HCT116 (cell line): ENCODE data around the gene POGLUT2. TPM values are rescaled to one million over a fixed set of nuclear protein-coding genes. Genes with fewer than 3 reads are reported as not detected.

Experiments used
- ATAC-seq: fragments of 200-7000 bp; cut with Tn5 transposase; 2 replicates; pipeline ENCODE4 v1.9.1; 2020; ENCODE audit warnings: mild to moderate bottlenecking, moderate library complexity
- BruUV-seq: library from RNA; stranded (reverse); fragments of 400-500 nt; replicated peaks from 2 replicates; lab custom pipeline; 2021; lab: Mats Ljungman, UMichigan
- CTCF ChIA-PET: fragments of 300-600 bp; sonication (Branson Sonifier 250); formaldehyde crosslinking; loops from one replicate; lab custom pipeline; 2021; ENCODE audit warnings: antibody characterized with exemption; lab: Charles Lee
- POLR2A ChIA-PET: fragments of 300-600, 350-600 bp; sonication (Branson Sonifier 250); formaldehyde crosslinking; loops from one replicate; lab custom pipeline; 2021; ENCODE audit warnings: antibody characterized with exemption; lab: Charles Lee
- RAD21 ChIA-PET, 2 experiments: fragments of 300-600 bp; sonication (Branson Sonifier 250); formaldehyde crosslinking; loops; one replicate each; lab custom pipeline; 2023; ENCODE audit warnings: low total read pairs in 2 of 2; ENCODE audit not compliant: uncharacterized antibody in 2 of 2, unreplicated experiment in 2 of 2, low non-redundant PET in 1 of 2; lab: Charles Lee
- DNase-seq: peaks from one replicate; pipeline ENCODE4 v3.0.0-alpha.2; 2010; ENCODE audit warnings: low read depth, low spot score
- H2AFZ ChIP-seq: fragments of 200-600 bp; shearing (Covaris generic), sonication (generic); 2 replicates; pipeline ENCODE4 v1.6.1; 2017; ENCODE audit warnings: low read depth, mixed run types, mixed read lengths, antibody characterized with exemption, low read length; ENCODE audit not compliant: poor library complexity, severe bottlenecking
- H3K27ac ChIP-seq: 2 replicates; pipeline ENCODE4 v1.5.1; 2012; ENCODE audit warnings: low read depth, low read length
- H3K27me3 ChIP-seq: fragments of 200-600 bp; sonication (generic); 2 replicates; pipeline ENCODE4 v1.6.1; 2016; ENCODE audit warnings: mixed run types, low read length, mixed read lengths; ENCODE audit not compliant: insufficient read depth
- H3K36me3 ChIP-seq, 2 experiments: fragments of 200-500 bp in 1 of 2; fragments of 200-600 bp in 1 of 2; sonication (Bioruptor generic) in 1 of 2; sonication (generic) in 1 of 2; 2 replicates each; pipeline versions ENCODE4 v1.5.1 to v1.6.1; 2014 to 2016; ENCODE audit warnings: low read length in 2 of 2, inconsistent platforms in 1 of 2, mixed read lengths in 1 of 2, mixed run types in 1 of 2; ENCODE audit not compliant: insufficient read depth in 2 of 2, control insufficient read depth in 1 of 2
- H3K4me1 ChIP-seq, 2 experiments: fragments of 200-600 bp in 1 of 2; sonication (generic) in 1 of 2; 2 replicates each; pipeline versions ENCODE4 v1.5.1 to v1.6.1; 2012 to 2017; ENCODE audit warnings: low read length in 2 of 2, inconsistent platforms in 1 of 2, mild to moderate bottlenecking in 1 of 2, mixed read lengths in 1 of 2, mixed run types in 1 of 2, moderate library complexity in 1 of 2; ENCODE audit not compliant: insufficient read depth in 2 of 2, control insufficient read depth in 1 of 2
- H3K4me2 ChIP-seq: fragments of 200-600 bp; sonication (generic); 2 replicates; pipeline ENCODE4 v1.6.1; 2017; ENCODE audit warnings: mixed run types, low read length, mixed read lengths
- H3K4me3 ChIP-seq, 2 experiments: fragments of 200-600 bp in 1 of 2; sonication (generic) in 1 of 2; replicated peaks in 1 of 2; 2 replicates each; pipeline ENCODE4 v1.5.1; 2011 to 2016; ENCODE audit warnings: low read length in 2 of 2, control low read depth in 1 of 2, low read depth in 1 of 2, mild to moderate bottlenecking in 1 of 2, mixed read lengths in 1 of 2, mixed run types in 1 of 2
- H3K79me2 ChIP-seq: fragments of 200-600 bp; sonication (generic); 2 replicates; pipeline ENCODE4 v1.6.1; 2017; ENCODE audit warnings: mild to moderate bottlenecking, mixed run types, low read length, moderate library complexity, mixed read lengths; ENCODE audit not compliant: insufficient read depth
- H3K9ac ChIP-seq: fragments of 200-600 bp; sonication (generic); 2 replicates; pipeline ENCODE4 v1.6.1; 2016; ENCODE audit warnings: low read length, mixed read lengths
- H3K9me2 ChIP-seq: fragments of 200-600 bp; sonication (generic), shearing (Covaris generic); 2 replicates; pipeline ENCODE4 v1.6.1; 2017; ENCODE audit warnings: mixed run types, mild to moderate bottlenecking, moderate library complexity; ENCODE audit not compliant: insufficient read depth
- H3K9me3 ChIP-seq, 2 experiments: fragments of 200-500 bp in 1 of 2; fragments of 200-600 bp in 1 of 2; sonication (Bioruptor generic) in 1 of 2; sonication (generic) in 1 of 2; 2 replicates each; pipeline ENCODE4 v1.6.1; 2014 to 2017; ENCODE audit warnings: low read length in 2 of 2, mixed read lengths in 2 of 2, inconsistent platforms in 1 of 2, low read depth in 1 of 2, mild to moderate bottlenecking in 1 of 2, mixed run types in 1 of 2, moderate library complexity in 1 of 2; ENCODE audit not compliant: control insufficient read depth in 1 of 2, insufficient read depth in 1 of 2
- H4K20me1 ChIP-seq: fragments of 200-600 bp; sonication (generic), shearing (Covaris generic); 2 replicates; pipeline ENCODE4 v1.6.1; 2017; ENCODE audit warnings: mixed run types, mild to moderate bottlenecking, moderate library complexity; ENCODE audit not compliant: insufficient read depth
- ATF3 ChIP-seq: IDR thresholded peaks from 2 replicates; pipeline ENCODE4 v1.6.1; 2012
- FOSL1 ChIP-seq: IDR thresholded peaks from 2 replicates; pipeline ENCODE4 v1.6.1; 2012; ENCODE audit warnings: low read depth
- MAX ChIP-seq: IDR thresholded peaks from 2 replicates; pipeline ENCODE4 v1.6.1; 2012
- REST ChIP-seq: IDR thresholded peaks from 2 replicates; pipeline ENCODE4 v1.6.1; 2012; ENCODE audit warnings: low read depth
- SIN3A ChIP-seq: IDR thresholded peaks from 2 replicates; pipeline ENCODE4 v1.6.1; 2012; ENCODE audit warnings: low read depth
- intact Hi-C: fragments of 100-400 bp; cut with micrococcal nuclease; formaldehyde crosslinking; loops from 2 replicates; pipeline ENCODE4 v1.10.0; 2022
- total RNA-seq: library from RNA; stranded (reverse); gene quantifications from one replicate; pipeline ENCODE4 v1.2.1, GENCODE V29; 2021; ENCODE audit not compliant: unreplicated experiment

The POGLUT2 gene
- total RNA-seq, 1 experiment from 2014 or later: 4.8 TPM

DNA sequence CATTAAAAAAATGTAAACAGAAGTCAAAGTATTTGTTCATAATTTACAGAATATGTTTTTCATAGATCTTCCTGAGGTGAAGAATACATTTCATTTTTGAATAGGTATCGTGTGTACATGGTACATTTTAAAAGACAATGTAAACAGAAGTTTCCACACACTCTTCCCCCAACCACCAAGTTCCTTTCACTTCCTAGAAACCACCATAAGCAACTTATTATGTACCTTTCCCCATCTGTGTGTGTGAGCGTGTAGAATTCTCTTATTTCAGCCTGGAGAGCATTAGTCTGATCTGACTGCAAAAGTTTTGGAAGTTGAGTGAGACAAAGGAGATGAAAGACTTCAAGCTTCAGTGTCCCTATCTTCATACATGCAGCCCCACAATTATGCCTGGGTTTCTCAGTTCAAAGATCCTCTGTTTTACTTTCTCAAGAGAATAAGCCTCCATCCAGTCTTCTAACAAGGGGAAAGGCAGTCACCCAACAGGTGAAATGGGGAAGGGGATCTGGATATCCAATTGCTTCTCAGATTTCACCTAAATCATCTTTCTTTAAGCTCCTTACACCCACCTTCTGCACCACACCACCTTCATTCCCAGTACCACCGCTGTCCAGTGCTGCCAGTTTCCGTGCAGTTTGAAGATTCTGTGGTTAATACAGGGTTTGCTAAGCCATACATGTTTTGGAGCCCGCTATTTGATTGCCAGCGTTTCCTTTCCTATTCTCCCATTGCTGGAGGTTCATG, 27.3 kb downstream of the POGLUT2 start:
- Histone ChIP-seq H3K9me3 (no peaks in the 10 kb centered on the region), H2AFZ (no peak overlapping the region), H3K4me3 (no peak overlapping the region), H3K27me3 (no peaks in the 10 kb centered on the region), H3K4me1 (peaks cover 0 to 25% of the 10 kb centered on the region in 2 experiments; a peak in 2 of 4 replicates), H3K79me2 (peaks cover 24% of the 10 kb centered on the region), H3K9me2 (no peaks in the 10 kb centered on the region), H4K20me1 (no peaks in the 10 kb centered on the region), H3K9ac (no peak overlapping the region), H3K36me3 (peaks cover 3 to 4% of the 10 kb centered on the region in 2 experiments; a peak in 1 of 4 replicates), H3K27ac (no peak overlapping the region), H3K4me2 (0 out of 2 replicates have a peak overlapping the region, but pooled peaks have one; percentile 15)
- TF ChIP-seq SIN3A (no peak), FOSL1 (no peak), MAX (no peak), REST (no peak), ATF3 (no peak)
- intact Hi-C loops: loop anchor here (2.0 kb wide), 1 partner anchor 75 kb away; the partner anchor contains the start of gene ERCC5
- CTCF ChIA-PET: no interaction called here
- POLR2A ChIA-PET: no interaction called here
- DNase-seq (no peak), ATAC-seq (no peak)
- RAD21 ChIA-PET: no interaction called here
- no TSS peak for BruUV-seq
